Measurements from ENCODE around the gene METAP1D.

GRCh38 chr2:172094294-172095145 lies 94.8 kb downstream of the METAP1D start:
- TF ChIP-seq CTCF (IDR thresholded peaks at IDR 0.05), result no peak
- TF ChIP-seq POLR2A (IDR thresholded peaks at IDR 0.05), result no peak
